Right lung (tissue), 10 donors: Measurements from ENCODE around the gene CCDC59. TPM values are rescaled to one million over a fixed set of nuclear protein-coding genes. Genes with fewer than 3 reads are reported as not detected.
"Not testable (repeated sequence)": the region's sequence is repeated elsewhere in the genome, so short reads cannot be mapped to it uniquely, and the experiment has no call there.

Source experiments
- DNase-seq, 2 donors: peaks; one replicate each; pipeline ENCODE4 v3.0.0-alpha.2; 2013
- long read RNA-seq, 8 donors: transcript quantifications; one replicate each; lab custom pipeline, GENCODE V29; 2026
- polyA plus RNA-seq, 5 donors: library from polyadenylated mRNA; unstranded; fragments of 120-200 nt; gene quantifications; one replicate each; pipeline versions ENCODE4 v1.2.1 to v1.2.3, GENCODE V29; 2013; ENCODE audit warnings: inconsistent platforms in 1 of 5, low replicate concordance in 1 of 5; ENCODE audit not compliant: insufficient read length in 5 of 5, insufficient read depth in 1 of 5

Gene CCDC59
- polyA plus RNA-seq = 10 to 100 TPM; 45.8 to 60.7 (median 50.1) TPM
- long read RNA-seq, donor 1, transcript CCDC59-207 (2 exons, 600 nt) = major isoform, 10 of 45 reads
- long read RNA-seq, donor 1, transcript CCDC59-204 (2 exons, 2,101 nt) = minor isoform, 8 of 45 reads
- long read RNA-seq, donor 1, partial matches to known transcripts = 17 of 45 reads
- long read RNA-seq, donor 1, other reads (novel, unspliced or antisense) = 0 of 45 reads
- long read RNA-seq, donor 2, partial matches to known transcripts = 7 of 23 reads
- long read RNA-seq, donor 2, other reads (novel, unspliced or antisense) = 0 of 23 reads
- long read RNA-seq, donor 3, transcript CCDC59-203 (4 exons, 984 nt) = minor isoform, 5 of 20 reads
- long read RNA-seq, donor 3, transcript CCDC59-201 (4 exons, 1,983 nt) = major isoform, 6 of 20 reads
- long read RNA-seq, donor 3, partial matches to known transcripts = 0 of 20 reads
- long read RNA-seq, donor 3, other reads (novel, unspliced or antisense) = 0 of 20 reads
- long read RNA-seq, donor 4, partial matches to known transcripts = 0 of 7 reads
- long read RNA-seq, donor 4, other reads (novel, unspliced or antisense) = 0 of 7 reads
- long read RNA-seq, donor 5, transcript CCDC59-207 (2 exons, 600 nt) = major isoform, 8 of 26 reads
- long read RNA-seq, donor 5, partial matches to known transcripts = 5 of 26 reads
- long read RNA-seq, donor 5, other reads (novel, unspliced or antisense) = 0 of 26 reads
- long read RNA-seq, donor 6, transcript CCDC59-207 (2 exons, 600 nt) = major isoform, 8 of 23 reads
- long read RNA-seq, donor 6, transcript CCDC59-201 (4 exons, 1,983 nt) = minor isoform, 5 of 23 reads
- long read RNA-seq, donor 6, transcript CCDC59-203 (4 exons, 984 nt) = major isoform, 8 of 23 reads
- long read RNA-seq, donor 6, partial matches to known transcripts = 0 of 23 reads
- long read RNA-seq, donor 6, other reads (novel, unspliced or antisense) = 0 of 23 reads
- long read RNA-seq, donor 7, transcript CCDC59-201 (4 exons, 1,983 nt) = major isoform, 10 of 19 reads
- long read RNA-seq, donor 7, partial matches to known transcripts = 0 of 19 reads
- long read RNA-seq, donor 7, other reads (novel, unspliced or antisense) = 0 of 19 reads
- long read RNA-seq, donor 8, partial matches to known transcripts = 0 of 5 reads
- long read RNA-seq, donor 8, other reads (novel, unspliced or antisense) = 0 of 5 reads

GRCh38 chr12:82358200-82359114 is at the start of gene CCDC59, which contains the start of gene METTL25:
Gene CCDC59, minus strand, starts transcription at chr12:82358387. Its CDS starts 11 bp downstream, at chr12:82358376.
Gene METTL25, plus strand, starts transcription at chr12:82358529. Its CDS starts 37 bp downstream, at chr12:82358566.
- peak; percentile 99 for DNase-seq

GRCh38 chr12:82407481-82407880 is 49.3 kb upstream of the CCDC59 start:
- no peak for DNase-seq

GRCh38 chr12:82406651-82407050 is 48.5 kb upstream of the CCDC59 start:
- no peak for DNase-seq

GRCh38 chr12:82400819-82401218 is 42.6 kb upstream of the CCDC59 start:
- DNase-seq = no peak

GRCh38 chr12:82398879-82399278 is 40.7 kb upstream of the CCDC59 start:
- no peak for DNase-seq

- peak in 1 of 2 donors; percentile 19 for DNase-seq
These were observed 25.9 kb upstream of the CCDC59 start for GRCh38 chr12:82383930-82384552.

- DNase-seq = no peak
These were observed 20.8 kb upstream of the CCDC59 start for GRCh38 chr12:82378997-82379396.

- no peak for DNase-seq
These were observed 17.0 kb upstream of the CCDC59 start for GRCh38 chr12:82375201-82375600.

GRCh38 chr12:82366197-82366596 is 8.0 kb upstream of the CCDC59 start:
- peak; percentile 70 to 75 for DNase-seq

GRCh38 chr12:82363990-82364389 is 5.8 kb upstream of the CCDC59 start:
- no peak for DNase-seq

GRCh38 chr12:82361461-82361915 is 3.3 kb upstream of the CCDC59 start:
- no peak for DNase-seq

GRCh38 chr12:82360834-82361233 is 2.6 kb upstream of the CCDC59 start:
- not testable (repeated sequence) for DNase-seq

GRCh38 chr12:82359115-82359478 is 910 bp upstream of the CCDC59 start:
- no peak for DNase-seq

- no peak for DNase-seq
These were observed 365 bp downstream of the CCDC59 start for GRCh38 chr12:82357845-82358199.

GRCh38 chr12:82357340-82357739 is 847 bp downstream of the CCDC59 start:
- DNase-seq = no peak

- no peak for DNase-seq
These were observed 6.8 kb downstream of the CCDC59 start for GRCh38 chr12:82351390-82351789.

- no peak for DNase-seq
These were observed 8.0 kb downstream of the CCDC59 start for GRCh38 chr12:82350161-82350560.

GRCh38 chr12:82329508-82329907 is 28.7 kb downstream of the CCDC59 start:
- DNase-seq = no peak

- no peak for DNase-seq
These were observed 30.3 kb downstream of the CCDC59 start for GRCh38 chr12:82327861-82328260.

- DNase-seq = no peak
These were observed 31.2 kb downstream of the CCDC59 start for GRCh38 chr12:82326905-82327503.
